ENCODE data around the gene FAM171A2. TPM values are rescaled to one million over a fixed set of nuclear protein-coding genes. Genes with fewer than 3 reads are reported as not detected.
A peak's percentile ranks its signal among the peaks of the same experiment; 100 is the strongest.
"Not testable (repeated sequence)": the region's sequence is repeated elsewhere in the genome, so short reads cannot be mapped to it uniquely, and the experiment has no call there.

Gene FAM171A2
- total and polyA plus RNA-seq, 4 donors, result 0.05 to 2.0 (median 0.45) TPM; not detected in 1

DNA sequence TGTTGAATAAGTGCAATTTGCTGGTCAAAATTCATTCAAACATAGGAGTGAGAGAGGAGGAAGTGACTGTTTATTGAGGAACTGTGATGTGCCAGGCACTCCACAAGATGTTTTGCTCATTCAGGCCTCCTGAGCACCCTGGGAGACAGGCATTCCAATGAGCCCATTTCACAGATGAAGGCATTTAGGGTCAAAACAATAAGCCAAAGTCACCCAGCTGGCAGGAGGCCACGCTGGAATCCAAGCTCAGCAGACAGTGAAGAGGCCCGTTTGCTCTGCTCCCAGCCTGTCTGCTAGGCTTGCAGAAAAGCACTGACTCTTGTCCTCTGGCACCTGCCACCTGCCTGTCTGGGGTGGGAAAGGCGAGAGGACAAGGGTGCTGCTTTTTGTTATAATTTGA, 28.9 kb downstream of the FAM171A2 start:
- DNase-seq (no peak), ATAC-seq (ENCODE audit: low FRiP score) (no peak)
- Histone ChIP-seq H3K27me3 (ENCODE audit: control insufficient read depth in 1 of 2, insufficient read depth in 2 of 2, low read length in 1 of 2) (no peaks in the 10 kb centered on the region), H3K9me3 (ENCODE audit: control insufficient read depth, low read length) (no peaks in the 10 kb centered on the region), H3K4me1 (ENCODE audit: control insufficient read depth in 1 of 2, insufficient read depth in 2 of 2, low read length in 2 of 2) (no peaks in the 10 kb centered on the region), H3K36me3 (ENCODE audit: control insufficient read depth in 1 of 2, insufficient read depth in 2 of 2, low read length in 1 of 2) (no peaks in the 10 kb centered on the region), H3K27ac (ENCODE audit: low read depth in 1 of 2, low read length in 2 of 2) (no peak overlapping the region), H3K4me3 (ENCODE audit: low read length in 2 of 2) (no peak overlapping the region)
- intact Hi-C loops (cut with DNase I), result no loop called here
- 37 to 48% methylated on average over 3 of the region's 3 CpGs for WGBS, 2 donors

- Histone ChIP-seq H3K27me3 (ENCODE audit: control insufficient read depth in 1 of 2, insufficient read depth in 2 of 2, low read length in 1 of 2) (no peaks in the 10 kb centered on the region), H3K36me3 (ENCODE audit: control insufficient read depth in 1 of 2, insufficient read depth in 2 of 2, low read length in 1 of 2) (no peaks in the 10 kb centered on the region), H3K4me1 (ENCODE audit: control insufficient read depth in 1 of 2, insufficient read depth in 2 of 2, low read length in 2 of 2) (no peaks in the 10 kb centered on the region), H3K4me3 (ENCODE audit: low read length in 2 of 2) (no peak overlapping the region), H3K27ac (ENCODE audit: low read depth in 1 of 2, low read length in 2 of 2) (no peak overlapping the region), H3K9me3 (ENCODE audit: control insufficient read depth, low read length) (no peaks in the 10 kb centered on the region)
- WGBS, 2 donors, result 55 to 71% methylated on average over 2 of the region's 2 CpGs
- no peak for DNase-seq
- ATAC-seq (ENCODE audit: low FRiP score), result no peak
- intact Hi-C loops (cut with DNase I), result no loop called here
These were observed 29.3 kb downstream of the FAM171A2 start for GRCh38 chr17:44334315-44334714.

- H3K9me3 ChIP-seq (ENCODE audit: control insufficient read depth, low read length), result no peaks in the 10 kb centered on the region
- H3K4me1 ChIP-seq (ENCODE audit: control insufficient read depth in 1 of 2, insufficient read depth in 2 of 2, low read length in 2 of 2), result no peaks in the 10 kb centered on the region
- ATAC-seq (ENCODE audit: low FRiP score) (no peak), DNase-seq (no peak)
- H3K36me3 ChIP-seq (ENCODE audit: control insufficient read depth in 1 of 2, insufficient read depth in 2 of 2, low read length in 1 of 2), result no peaks in the 10 kb centered on the region
- no peaks in the 10 kb centered on the region for H3K27me3 ChIP-seq (ENCODE audit: control insufficient read depth in 1 of 2, insufficient read depth in 2 of 2, low read length in 1 of 2)
- H3K27ac ChIP-seq (ENCODE audit: low read depth in 1 of 2, low read length in 2 of 2), result no peak overlapping the region
- no peak overlapping the region for H3K4me3 ChIP-seq (ENCODE audit: low read length in 2 of 2)
- intact Hi-C loops (cut with DNase I), result no loop called here
- 80 to 82% methylated on average over 5 of the region's 5 CpGs for WGBS, 2 donors
These were observed 30.3 kb downstream of the FAM171A2 start for GRCh38 chr17:44333371-44333770.

DNA sequence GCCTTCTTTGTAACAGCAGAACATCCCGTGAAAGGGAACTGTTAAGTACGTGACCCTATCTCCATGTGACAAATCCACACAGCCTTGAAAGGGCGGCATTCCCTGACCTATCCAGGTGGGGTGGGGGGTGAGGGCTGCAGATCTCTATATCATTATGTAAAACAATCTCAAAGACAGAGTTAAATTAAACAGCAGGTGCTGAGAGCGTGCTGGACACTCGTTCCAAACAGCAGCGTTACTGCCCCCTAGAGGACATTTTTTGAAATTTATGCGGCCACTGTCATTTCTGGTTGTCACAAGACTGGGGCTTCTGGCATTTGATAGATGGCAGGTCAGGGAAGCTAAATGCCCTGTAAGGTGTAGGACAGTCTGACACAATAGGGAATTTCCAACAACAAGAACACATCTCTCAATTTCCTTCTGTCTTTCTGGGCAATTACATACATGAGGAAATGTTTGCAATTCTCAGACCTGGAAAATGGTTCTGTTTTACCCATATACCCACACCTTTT, 32.3 kb downstream of the FAM171A2 start:
- Histone ChIP-seq H3K4me1 (ENCODE audit: control insufficient read depth in 1 of 2, insufficient read depth in 2 of 2, low read length in 2 of 2) (no peaks in the 10 kb centered on the region), H3K4me3 (ENCODE audit: low read length in 2 of 2) (no peak overlapping the region), H3K9me3 (ENCODE audit: control insufficient read depth, low read length) (no peaks in the 10 kb centered on the region), H3K36me3 (ENCODE audit: control insufficient read depth in 1 of 2, insufficient read depth in 2 of 2, low read length in 1 of 2) (no peaks in the 10 kb centered on the region), H3K27ac (ENCODE audit: low read depth in 1 of 2, low read length in 2 of 2) (no peak overlapping the region), H3K27me3 (ENCODE audit: control insufficient read depth in 1 of 2, insufficient read depth in 2 of 2, low read length in 1 of 2) (no peaks in the 10 kb centered on the region)
- DNase-seq (no peak), ATAC-seq (ENCODE audit: low FRiP score) (no peak)
- WGBS, 2 donors, result 1 to 3% methylated on average over 7 of the region's 7 CpGs
- intact Hi-C loops (cut with DNase I), result loop anchor here in 1 of 2 donors (1.0 to 2.0 kb wide), 2 partner anchors 113 to 121 kb away; partner anchors contain the start of gene UBTF

DNA sequence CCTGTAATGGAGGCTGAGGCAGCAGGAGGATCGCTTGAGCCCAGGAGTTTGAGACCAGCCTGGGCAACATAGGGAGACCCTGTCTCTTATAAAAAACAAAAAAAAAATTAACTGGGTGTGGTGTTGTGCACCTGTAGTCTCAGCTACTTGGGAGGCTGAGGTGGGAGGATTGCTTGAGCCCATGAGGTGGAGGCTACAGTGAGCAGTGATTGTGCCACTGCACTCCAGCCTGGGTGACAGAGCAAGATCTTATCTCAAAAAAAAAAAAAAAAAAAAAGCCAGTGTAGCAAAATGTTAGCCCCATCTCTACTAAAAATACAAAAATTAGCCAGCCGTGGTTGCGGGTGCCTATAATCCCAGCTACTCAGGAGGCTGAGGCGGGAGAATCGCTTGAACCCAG, 33.4 kb downstream of the FAM171A2 start:
- H3K4me3 ChIP-seq (ENCODE audit: low read length in 2 of 2); ATAC-seq (ENCODE audit: low FRiP score): not testable (repeated sequence)
- WGBS, 2 donors, result 83 to 86% methylated on average over 5 of the region's 5 CpGs

DNA sequence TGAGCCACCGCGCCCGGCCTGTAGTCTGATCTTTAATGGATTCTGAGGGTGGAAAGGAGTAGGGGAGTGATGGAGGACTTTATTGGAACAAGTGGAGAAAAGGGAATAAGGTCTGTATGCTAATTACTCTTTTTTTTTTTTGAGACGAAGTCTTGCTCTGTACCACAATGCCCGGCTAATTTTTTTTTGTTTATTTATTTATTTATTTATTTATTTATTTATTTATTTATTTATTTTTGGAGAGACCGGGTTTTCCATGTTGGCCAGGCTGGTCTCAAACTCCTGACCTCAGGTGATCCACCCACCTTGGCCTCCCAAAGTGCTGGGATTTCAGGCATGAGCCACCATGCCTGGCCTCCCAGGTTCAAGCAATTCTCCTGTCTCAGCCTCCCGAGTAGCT, 34.1 kb downstream of the FAM171A2 start:
- H3K9me3 ChIP-seq (ENCODE audit: control insufficient read depth, low read length); H3K27me3 ChIP-seq (ENCODE audit: control insufficient read depth in 1 of 2, insufficient read depth in 2 of 2, low read length in 1 of 2); DNase-seq; H3K4me1 ChIP-seq (ENCODE audit: control insufficient read depth in 1 of 2, insufficient read depth in 2 of 2, low read length in 2 of 2); H3K36me3 ChIP-seq (ENCODE audit: control insufficient read depth in 1 of 2, insufficient read depth in 2 of 2, low read length in 1 of 2); H3K27ac ChIP-seq (ENCODE audit: low read depth in 1 of 2, low read length in 2 of 2); intact Hi-C loops (cut with DNase I); ATAC-seq (ENCODE audit: low FRiP score); H3K4me3 ChIP-seq (ENCODE audit: low read length in 2 of 2): not testable (repeated sequence)
- 82 to 89% methylated on average over 7 of the region's 7 CpGs for WGBS, 2 donors

More for the DNA sequence above, 33.4 kb downstream of the FAM171A2 start:
- intact Hi-C loops (cut with DNase I), result loop anchor here in 1 of 2 donors (2.0 kb wide), 1 partner anchor 111 kb away; the partner anchor contains the start of gene UBTF
- DNase-seq; H3K27me3 ChIP-seq (ENCODE audit: control insufficient read depth in 1 of 2, insufficient read depth in 2 of 2, low read length in 1 of 2); H3K9me3 ChIP-seq (ENCODE audit: control insufficient read depth, low read length); H3K27ac ChIP-seq (ENCODE audit: low read depth in 1 of 2, low read length in 2 of 2); H3K4me1 ChIP-seq (ENCODE audit: control insufficient read depth in 1 of 2, insufficient read depth in 2 of 2, low read length in 2 of 2); H3K36me3 ChIP-seq (ENCODE audit: control insufficient read depth in 1 of 2, insufficient read depth in 2 of 2, low read length in 1 of 2): not testable (repeated sequence)

DNA sequence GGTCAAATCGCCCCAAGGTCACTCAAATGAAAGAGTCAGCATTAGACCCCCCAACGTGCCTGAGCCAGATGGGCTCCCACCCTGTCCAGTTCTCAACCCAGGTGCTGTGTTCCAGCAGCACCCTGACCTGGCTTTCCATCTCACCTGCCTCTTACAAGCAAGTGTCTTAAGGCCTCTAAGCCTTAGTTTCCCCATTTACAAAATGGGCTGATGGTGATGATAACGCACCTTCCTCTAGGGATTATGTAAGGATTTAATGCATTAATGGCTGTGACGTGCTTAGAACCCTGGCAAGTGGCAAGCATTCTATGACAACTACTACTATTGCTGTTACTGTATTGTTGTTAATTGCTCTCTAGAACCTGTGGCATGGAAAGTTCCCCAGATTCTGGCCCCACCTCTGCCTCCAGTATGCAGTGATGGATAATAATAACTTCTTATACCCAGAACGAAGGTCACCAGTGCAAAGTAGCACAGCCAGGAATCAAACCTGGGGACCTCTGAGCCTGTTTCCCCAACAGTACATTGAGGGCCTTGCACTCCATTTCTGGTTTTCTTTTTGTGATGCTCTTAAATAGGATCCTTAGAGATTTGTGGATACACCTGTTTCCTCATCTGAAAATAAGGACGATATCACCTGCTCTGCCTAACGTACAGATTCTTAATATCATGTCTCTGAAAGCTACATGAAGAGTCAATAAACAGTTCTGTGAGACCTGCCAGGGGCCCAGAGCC, 35.8 kb downstream of the FAM171A2 start:
- ATAC-seq (ENCODE audit: low FRiP score) (no peak), DNase-seq (peak in 1 of 2 donors; percentile 27)
- whole genome bisulfite sequencing, 2 donors, result 77 to 78% methylated on average over 7 of the region's 7 CpGs
- Histone ChIP-seq H3K36me3 (ENCODE audit: control insufficient read depth in 1 of 2, insufficient read depth in 2 of 2, low read length in 1 of 2) (no peaks in the 10 kb centered on the region), H3K27ac (ENCODE audit: low read depth in 1 of 2, low read length in 2 of 2) (no peak overlapping the region), H3K4me1 (ENCODE audit: control insufficient read depth in 1 of 2, insufficient read depth in 2 of 2, low read length in 2 of 2) (no peaks in the 10 kb centered on the region), H3K27me3 (ENCODE audit: control insufficient read depth in 1 of 2, insufficient read depth in 2 of 2, low read length in 1 of 2) (no peaks in the 10 kb centered on the region), H3K9me3 (ENCODE audit: control insufficient read depth, low read length) (no peaks in the 10 kb centered on the region), H3K4me3 (ENCODE audit: low read length in 2 of 2) (no peak overlapping the region)
- intact Hi-C loops (cut with DNase I), result no loop called here

DNA sequence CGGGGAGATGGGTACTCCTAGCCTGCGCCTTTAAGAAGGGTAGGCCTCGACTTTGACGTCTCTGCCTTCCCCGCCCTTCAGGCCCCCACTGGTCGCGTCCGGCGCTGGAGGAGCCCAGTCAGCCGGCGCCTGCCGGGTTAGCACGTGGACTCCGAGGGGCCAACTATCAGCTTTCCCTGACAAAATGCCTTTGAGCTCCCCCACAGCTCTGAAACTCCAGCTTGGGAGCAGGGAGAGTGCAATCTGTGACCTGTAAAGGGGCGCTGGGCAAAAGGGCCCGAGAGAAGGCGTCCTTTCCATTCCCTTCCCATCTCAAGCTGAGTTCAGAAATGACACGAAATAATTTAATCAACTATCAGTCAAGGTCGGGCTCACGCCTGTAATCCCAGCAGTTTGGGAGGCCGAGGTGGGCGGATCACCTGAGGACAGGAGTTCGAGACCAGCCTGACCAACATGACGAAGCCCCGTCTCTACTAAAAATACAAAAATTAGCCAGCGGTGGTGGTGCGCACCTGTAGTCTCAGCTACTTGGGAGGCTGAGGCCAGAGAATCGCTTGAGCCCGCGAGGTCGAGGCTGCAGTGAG, 36.7 kb downstream of the FAM171A2 start:
- no peaks in the 10 kb centered on the region for H3K9me3 ChIP-seq (ENCODE audit: control insufficient read depth, low read length)
- DNase-seq, result peak; percentile 98
- ATAC-seq (ENCODE audit: low FRiP score), result peak; percentile 93
- H3K27ac ChIP-seq (ENCODE audit: low read depth in 1 of 2, low read length in 2 of 2), result no peak overlapping the region
- H3K36me3 ChIP-seq (ENCODE audit: control insufficient read depth in 1 of 2, insufficient read depth in 2 of 2, low read length in 1 of 2), result peaks cover 0 to 2% of the 10 kb centered on the region in 2 donors
- no peaks in the 10 kb centered on the region for H3K4me1 ChIP-seq (ENCODE audit: control insufficient read depth in 1 of 2, insufficient read depth in 2 of 2, low read length in 2 of 2)
- H3K4me3 ChIP-seq (ENCODE audit: low read length in 2 of 2), result no peak overlapping the region
- intact Hi-C loops (cut with DNase I), result no loop called here
- H3K27me3 ChIP-seq (ENCODE audit: control insufficient read depth in 1 of 2, insufficient read depth in 2 of 2, low read length in 1 of 2), result no peaks in the 10 kb centered on the region
- 26 to 30% methylated on average over 27 to 31 of the region's 31 CpGs for WGBS, 2 donors

All from aorta (tissue), 5 donors.